PC-9 (cell line): ENCODE measurements around the gene DXO. TPM values are rescaled to one million over a fixed set of nuclear protein-coding genes. Genes with fewer than 3 reads are reported as not detected.

ENCODE experiments used
- BruUV-seq: library from RNA; stranded (reverse); fragments of 400-500 nt; replicated peaks from 2 replicates; lab custom pipeline; 2021; lab: Mats Ljungman, UMichigan
- CTCF ChIA-PET: fragments of 300-600 bp; sonication (Branson Sonifier 250); formaldehyde crosslinking; loops from one replicate; lab custom pipeline; 2022; ENCODE audit warnings: antibody characterized with exemption; lab: Charles Lee
- POLR2A ChIA-PET: fragments of 300-600 bp; sonication (Branson Sonifier 250); formaldehyde crosslinking; loops from one replicate; lab custom pipeline; 2022; ENCODE audit warnings: antibody characterized with exemption; ENCODE audit not compliant: unreplicated experiment; lab: Charles Lee
- DNase-seq, 2 experiments: peaks; one replicate each; pipeline versions ENCODE4 v3.0.0 to v3.0.0-alpha.2; 2015 to 2022; ENCODE audit warnings: mixed read lengths in 1 of 2
- H2AFZ ChIP-seq: fragments of 200-600 bp; sonication (generic); 2 replicates; pipeline ENCODE4 v1.8.1; 2017; ENCODE audit warnings: antibody characterized with exemption
- H3F3A ChIP-seq: fragments of 200-600 bp; sonication (generic); 2 replicates; pipeline ENCODE4 v1.8.1; 2017; ENCODE audit warnings: antibody characterized with exemption, mild to moderate bottlenecking, low read depth; ENCODE audit not compliant: insufficient read depth
- H3K27ac ChIP-seq: fragments of 200-600 bp; sonication (generic); 2 replicates; pipeline ENCODE4 v1.6.1; 2016; ENCODE audit warnings: mixed run types
- H3K27me3 ChIP-seq: fragments of 200-600 bp; sonication (generic); 2 replicates; pipeline ENCODE4 v1.6.1; 2016; ENCODE audit warnings: low read depth, mixed run types; ENCODE audit not compliant: insufficient read depth
- H3K36me3 ChIP-seq: fragments of 200-600 bp; sonication (generic); 2 replicates; pipeline ENCODE4 v1.6.1; 2016; ENCODE audit warnings: low read depth, mixed run types
- H3K4me1 ChIP-seq: fragments of 200-600 bp; sonication (generic); replicated peaks from 2 replicates; pipeline ENCODE4 v1.6.1; 2016; ENCODE audit warnings: mixed run types; ENCODE audit not compliant: insufficient read depth
- H3K4me2 ChIP-seq: fragments of 200-600 bp; sonication (generic); 2 replicates; pipeline ENCODE4 v1.6.1; 2017; ENCODE audit warnings: mixed run types
- H3K4me3 ChIP-seq: fragments of 200-600 bp; sonication (generic); 2 replicates; pipeline ENCODE4 v1.6.1; 2016; ENCODE audit warnings: mixed run types
- H3K79me2 ChIP-seq: fragments of 200-600 bp; sonication (generic); 2 replicates; pipeline ENCODE4 v1.6.1; 2017; ENCODE audit warnings: low read depth, mixed run types
- H3K9me2 ChIP-seq: fragments of 200-600 bp; sonication (generic); 2 replicates; pipeline ENCODE4 v1.8.1; 2017; ENCODE audit warnings: mild to moderate bottlenecking; ENCODE audit not compliant: insufficient read depth
- H3K9me3 ChIP-seq: fragments of 200-600 bp; sonication (generic); 2 replicates; pipeline ENCODE4 v1.8.1; 2016; ENCODE audit warnings: low read depth; ENCODE audit not compliant: insufficient read depth
- H4K20me1 ChIP-seq: fragments of 200-600 bp; sonication (generic); 2 replicates; pipeline ENCODE4 v1.8.1; 2017; ENCODE audit not compliant: insufficient read depth
- EZH2 ChIP-seq: fragments of 200-600 bp; sonication (generic); IDR thresholded peaks from 2 replicates; pipeline ENCODE4 v1.8.0; 2017; ENCODE audit warnings: antibody characterized with exemption, low read depth
- intact Hi-C: fragments of 100-400 bp; cut with micrococcal nuclease; formaldehyde crosslinking; loops from one replicate; pipeline ENCODE4 v1.10.0; 2022; ENCODE audit not compliant: unreplicated experiment
- total RNA-seq: library from RNA; stranded (reverse); gene quantifications from 2 replicates; pipeline ENCODE4 v1.2.3, GENCODE V29; 2021
- TF ChIP-seq, protein P1 (sequence below): fragments of 200-600 bp; sonication (generic); conservative IDR thresholded peaks from 2 replicates; pipeline ENCODE4 v1.6.1; 2017; ENCODE audit warnings: mixed run types, antibody characterized with exemption, mild to moderate bottlenecking, moderate library complexity

DXO gene
- total RNA-seq, 1 experiment from 2014 or later: 24.5 TPM

DNA sequence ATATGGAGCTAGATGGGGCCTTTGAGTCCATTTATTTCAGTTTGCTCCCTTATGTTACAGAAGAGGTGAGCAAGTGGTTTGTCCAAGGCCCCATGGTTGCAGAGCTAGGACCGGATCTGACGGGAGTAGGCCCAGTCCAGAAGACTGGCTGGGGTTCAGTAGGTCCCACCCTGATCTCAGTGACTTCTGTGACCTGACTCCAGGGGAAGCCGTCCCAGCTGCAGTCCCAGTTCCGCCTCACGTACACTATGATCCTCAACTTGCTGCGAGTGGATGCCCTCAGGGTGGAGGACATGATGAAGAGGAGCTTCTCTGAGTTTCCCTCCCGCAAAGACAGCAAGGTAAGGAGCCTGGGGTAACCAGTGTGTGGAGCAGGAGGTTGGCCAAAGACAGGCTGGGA, 5.4 kb downstream of the DXO start:
- no peak for DNase-seq
- BruUV-seq: no TSS peak
- Histone ChIP-seq H3K4me2 (no peak overlapping the region), H3K4me3 (no peak overlapping the region), H3K27me3 (no peaks in the 10 kb centered on the region), H3K4me1 (peaks cover 6% of the 10 kb centered on the region; the same call in 1 of the 2 replicates), H3K79me2 (peaks cover 15% of the 10 kb centered on the region), H2AFZ (no peak overlapping the region), H4K20me1 (no peaks in the 10 kb centered on the region), H3F3A (peaks cover 3% of the 10 kb centered on the region; the same call in 1 of the 2 replicates), H3K27ac (no peak overlapping the region), H3K9me2 (no peaks in the 10 kb centered on the region), H3K36me3 (peaks cover 4% of the 10 kb centered on the region; the same call in 1 of the 2 replicates), H3K9me3 (no peaks in the 10 kb centered on the region)
- ChIA-PET CTCF (interaction anchor here (0.6 kb wide), 1 partner anchor 871 kb away, joined by 13 read pairs; no protein-coding TSS in a partner anchor), POLR2A (interaction anchor here (0.5 kb wide), 1 partner anchor 98 kb away, joined by 6 read pairs; no protein-coding TSS in a partner anchor)
- intact Hi-C loops: no loop called here
- TF ChIP-seq, protein P1, sequence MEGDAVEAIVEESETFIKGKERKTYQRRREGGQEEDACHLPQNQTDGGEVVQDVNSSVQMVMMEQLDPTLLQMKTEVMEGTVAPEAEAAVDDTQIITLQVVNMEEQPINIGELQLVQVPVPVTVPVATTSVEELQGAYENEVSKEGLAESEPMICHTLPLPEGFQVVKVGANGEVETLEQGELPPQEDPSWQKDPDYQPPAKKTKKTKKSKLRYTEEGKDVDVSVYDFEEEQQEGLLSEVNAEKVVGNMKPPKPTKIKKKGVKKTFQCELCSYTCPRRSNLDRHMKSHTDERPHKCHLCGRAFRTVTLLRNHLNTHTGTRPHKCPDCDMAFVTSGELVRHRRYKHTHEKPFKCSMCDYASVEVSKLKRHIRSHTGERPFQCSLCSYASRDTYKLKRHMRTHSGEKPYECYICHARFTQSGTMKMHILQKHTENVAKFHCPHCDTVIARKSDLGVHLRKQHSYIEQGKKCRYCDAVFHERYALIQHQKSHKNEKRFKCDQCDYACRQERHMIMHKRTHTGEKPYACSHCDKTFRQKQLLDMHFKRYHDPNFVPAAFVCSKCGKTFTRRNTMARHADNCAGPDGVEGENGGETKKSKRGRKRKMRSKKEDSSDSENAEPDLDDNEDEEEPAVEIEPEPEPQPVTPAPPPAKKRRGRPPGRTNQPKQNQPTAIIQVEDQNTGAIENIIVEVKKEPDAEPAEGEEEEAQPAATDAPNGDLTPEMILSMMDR: no peak
- TF ChIP-seq EZH2: no peak

DNA sequence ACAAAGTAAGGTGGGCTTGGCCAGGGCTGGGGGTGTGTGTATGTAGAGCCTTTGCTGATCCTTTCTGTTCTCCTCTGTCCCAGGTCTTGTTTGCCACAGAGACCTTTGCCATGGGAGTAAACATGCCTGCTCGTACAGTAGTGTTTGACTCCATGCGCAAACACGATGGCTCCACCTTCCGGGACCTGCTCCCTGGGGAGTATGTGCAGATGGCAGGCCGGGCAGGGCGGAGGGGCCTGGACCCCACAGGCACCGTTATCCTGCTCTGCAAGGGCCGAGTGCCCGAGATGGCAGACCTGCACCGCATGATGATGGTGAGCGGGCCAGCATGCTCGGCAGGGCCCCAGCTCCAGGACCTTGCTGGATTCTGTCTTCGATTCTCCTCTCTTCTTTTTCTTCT, 6.2 kb downstream of the DXO start:
- H3K4me2 ChIP-seq: no peak overlapping the region
- H3K79me2 ChIP-seq: peaks cover 7% of the 10 kb centered on the region
- no peaks in the 10 kb centered on the region for H3K9me3 ChIP-seq
- BruUV-seq: no TSS peak
- no peak for DNase-seq
- ChIA-PET CTCF (no interaction called here), POLR2A (no interaction called here)
- H3K36me3 ChIP-seq: peaks cover 8% of the 10 kb centered on the region
- H3K9me2 ChIP-seq: no peaks in the 10 kb centered on the region
- H3K4me3 ChIP-seq: no peak overlapping the region
- no peak overlapping the region for H3K27ac ChIP-seq
- H3F3A ChIP-seq: 0 out of 2 replicates have a peak, but pooled peaks cover 3% of the 10 kb centered on the region
- no peak for TF ChIP-seq EZH2
- TF ChIP-seq, protein P1: no peak
- H3K4me1 ChIP-seq: peaks cover 6% of the 10 kb centered on the region; the same call in 1 of the 2 replicates
- no peak overlapping the region for H2AFZ ChIP-seq
- H3K27me3 ChIP-seq: no peaks in the 10 kb centered on the region
- intact Hi-C loops: no loop called here
- H4K20me1 ChIP-seq: no peaks in the 10 kb centered on the region

DNA sequence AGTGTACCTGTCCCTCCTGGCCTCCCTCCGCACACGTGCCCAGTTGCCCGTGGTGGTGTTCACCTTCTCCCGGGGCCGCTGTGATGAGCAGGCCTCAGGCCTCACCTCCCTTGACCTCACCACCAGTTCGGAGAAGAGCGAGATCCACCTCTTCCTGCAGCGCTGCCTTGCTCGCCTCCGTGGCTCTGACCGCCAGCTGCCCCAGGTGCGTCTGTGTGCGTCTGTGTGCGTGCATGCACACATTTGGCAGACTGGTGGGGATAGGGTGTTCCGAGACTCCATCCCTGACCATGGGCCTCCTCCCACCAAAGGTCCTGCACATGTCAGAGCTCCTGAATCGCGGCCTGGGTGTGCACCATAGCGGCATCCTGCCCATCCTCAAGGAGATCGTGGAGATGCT, 8.0 kb downstream of the DXO start:
- peaks cover 6% of the 10 kb centered on the region for H3K36me3 ChIP-seq
- TF ChIP-seq EZH2: no peak
- TF ChIP-seq, protein P1: no peak
- no peak overlapping the region for H3K27ac ChIP-seq
- no peaks in the 10 kb centered on the region for H4K20me1 ChIP-seq
- peaks cover 13% of the 10 kb centered on the region for H3K79me2 ChIP-seq
- no peaks in the 10 kb centered on the region for H3K27me3 ChIP-seq
- H3K4me1 ChIP-seq: peaks cover 6% of the 10 kb centered on the region; the same call in 1 of the 2 replicates
- no peaks in the 10 kb centered on the region for H3K9me3 ChIP-seq
- H3K4me3 ChIP-seq: no peak overlapping the region
- peaks cover 7% of the 10 kb centered on the region; the same call in 1 of the 2 replicates for H3F3A ChIP-seq
- H3K9me2 ChIP-seq: no peaks in the 10 kb centered on the region
- H2AFZ ChIP-seq: no peak overlapping the region
- no peak for DNase-seq
- intact Hi-C loops: no loop called here
- H3K4me2 ChIP-seq: no peak overlapping the region
- no TSS peak for BruUV-seq
- POLR2A ChIA-PET: no interaction called here
- CTCF ChIA-PET: no interaction called here
